ENCODE measurements around the gene TM4SF18. TPM values are rescaled to one million over a fixed set of nuclear protein-coding genes. Genes with fewer than 3 reads are reported as not detected.

The TM4SF18 gene
- total RNA-seq, 2 experiments from 2014 or later = not detected

GRCh38 chr3:149270180-149270579 lies 63.3 kb downstream of the TM4SF18 start:
- Histone ChIP-seq H3K36me3 (ENCODE audit: insufficient read depth, low read length) (no peaks in the 10 kb centered on the region), H3K4me3 (ENCODE audit: low read depth, low read length, poor library complexity, severe bottlenecking) (no peak overlapping the region), H3K9me3 (ENCODE audit: low read length) (no peaks in the 10 kb centered on the region), H3K4me1 (ENCODE audit: insufficient read depth, low read length, poor library complexity, severe bottlenecking) (peaks cover 11% of the 10 kb centered on the region), H2AFZ (ENCODE audit: low read length) (no peak overlapping the region), H3K4me2 (ENCODE audit: low read length) (no peak overlapping the region), H4K20me1 (ENCODE audit: insufficient read depth, low read length) (no peaks in the 10 kb centered on the region), H3K27ac (ENCODE audit: low read depth, low read length, poor library complexity, severe bottlenecking) (no peak overlapping the region), H3K9me2 (ENCODE audit: insufficient read depth, low read length) (no peaks in the 10 kb centered on the region), H3K79me2 (ENCODE audit: insufficient read depth, low read depth, low read length) (no peaks in the 10 kb centered on the region)
- ChIA-PET POLR2A (no interaction called here), CTCF (ENCODE audit: unreplicated experiment) (no interaction called here)
- intact Hi-C loops (cut with micrococcal nuclease; ENCODE audit: unreplicated experiment) = no loop called here
- DNase-seq (ENCODE audit: low spot score) = no peak
- TF ChIP-seq, protein P1, sequence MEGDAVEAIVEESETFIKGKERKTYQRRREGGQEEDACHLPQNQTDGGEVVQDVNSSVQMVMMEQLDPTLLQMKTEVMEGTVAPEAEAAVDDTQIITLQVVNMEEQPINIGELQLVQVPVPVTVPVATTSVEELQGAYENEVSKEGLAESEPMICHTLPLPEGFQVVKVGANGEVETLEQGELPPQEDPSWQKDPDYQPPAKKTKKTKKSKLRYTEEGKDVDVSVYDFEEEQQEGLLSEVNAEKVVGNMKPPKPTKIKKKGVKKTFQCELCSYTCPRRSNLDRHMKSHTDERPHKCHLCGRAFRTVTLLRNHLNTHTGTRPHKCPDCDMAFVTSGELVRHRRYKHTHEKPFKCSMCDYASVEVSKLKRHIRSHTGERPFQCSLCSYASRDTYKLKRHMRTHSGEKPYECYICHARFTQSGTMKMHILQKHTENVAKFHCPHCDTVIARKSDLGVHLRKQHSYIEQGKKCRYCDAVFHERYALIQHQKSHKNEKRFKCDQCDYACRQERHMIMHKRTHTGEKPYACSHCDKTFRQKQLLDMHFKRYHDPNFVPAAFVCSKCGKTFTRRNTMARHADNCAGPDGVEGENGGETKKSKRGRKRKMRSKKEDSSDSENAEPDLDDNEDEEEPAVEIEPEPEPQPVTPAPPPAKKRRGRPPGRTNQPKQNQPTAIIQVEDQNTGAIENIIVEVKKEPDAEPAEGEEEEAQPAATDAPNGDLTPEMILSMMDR (conservative IDR thresholded peaks at IDR 0.05; ENCODE audit: low read length) = no peak
- no peak for TF ChIP-seq EZH2phosphoT487 (IDR thresholded peaks at IDR 0.05; ENCODE audit: borderline replicate concordance, low read depth, low read length)
- BruUV-seq (replicated peaks) = no TSS peak

DNA sequence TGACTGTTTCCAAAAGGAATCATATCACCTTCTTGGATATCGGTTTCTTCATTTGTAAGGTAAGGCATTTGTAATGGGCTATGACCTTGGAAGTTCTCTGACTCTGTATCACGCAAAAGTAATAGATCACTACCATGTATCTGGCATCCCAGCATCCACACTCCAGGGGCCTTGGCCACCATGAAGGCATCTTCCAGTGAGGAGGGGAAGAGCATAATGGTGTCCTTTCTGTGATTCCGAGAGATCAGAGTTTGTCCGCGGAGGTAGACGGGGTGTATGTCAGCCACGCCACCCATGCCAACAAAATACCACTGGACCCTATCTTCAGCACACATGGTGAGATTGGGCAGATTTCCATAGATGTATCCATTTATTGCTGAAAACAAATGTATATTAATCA lies 63.7 kb downstream of the TM4SF18 start:
- no peaks in the 10 kb centered on the region for H3K36me3 ChIP-seq (ENCODE audit: insufficient read depth, low read length)
- H4K20me1 ChIP-seq (ENCODE audit: insufficient read depth, low read length) = no peaks in the 10 kb centered on the region
- POLR2A ChIA-PET = interaction anchor here (0.6 to 1.9 kb wide), 3 partner anchors 9 to 149 kb away, joined by 3 to 7 read pairs (median 3); no protein-coding TSS in a partner anchor
- intact Hi-C loops (cut with micrococcal nuclease; ENCODE audit: unreplicated experiment) = loop anchor here (5.0 kb wide), 1 partner anchor 77 kb away; no protein-coding TSS in a partner anchor
- no peak for TF ChIP-seq EZH2phosphoT487 (IDR thresholded peaks at IDR 0.05; ENCODE audit: borderline replicate concordance, low read depth, low read length)
- TF ChIP-seq, protein P1 (conservative IDR thresholded peaks at IDR 0.05; ENCODE audit: low read length) = no peak
- H3K4me3 ChIP-seq (ENCODE audit: low read depth, low read length, poor library complexity, severe bottlenecking) = no peak overlapping the region
- CTCF ChIA-PET (ENCODE audit: unreplicated experiment) = no interaction called here
- H3K4me2 ChIP-seq (ENCODE audit: low read length) = no peak overlapping the region
- peaks cover 11% of the 10 kb centered on the region for H3K4me1 ChIP-seq (ENCODE audit: insufficient read depth, low read length, poor library complexity, severe bottlenecking)
- no peaks in the 10 kb centered on the region for H3K9me3 ChIP-seq (ENCODE audit: low read length)
- BruUV-seq (replicated peaks) = no TSS peak
- H3K9me2 ChIP-seq (ENCODE audit: insufficient read depth, low read length) = no peaks in the 10 kb centered on the region
- no peaks in the 10 kb centered on the region for H3K79me2 ChIP-seq (ENCODE audit: insufficient read depth, low read depth, low read length)
- no peak overlapping the region for H2AFZ ChIP-seq (ENCODE audit: low read length)
- DNase-seq (ENCODE audit: low spot score) = no peak
- no peak overlapping the region for H3K27ac ChIP-seq (ENCODE audit: low read depth, low read length, poor library complexity, severe bottlenecking)

Other genes starting within 250 kb of the TM4SF18 start
- gene HLTF, start 247.1 kb downstream of the TM4SF18 start, total RNA-seq (2014; rRNA removed; shearing (Covaris generic)) = 97.5 and 106 TPM in 2 replicates
- 107 and 121 TPM in 2 replicates for gene HLTF, start 247.1 kb downstream of the TM4SF18 start, total RNA-seq (2022)
- 18.5 and 26.2 TPM in 2 replicates for gene HPS3, start 204.0 kb downstream of the TM4SF18 start, total RNA-seq (2014; rRNA removed; shearing (Covaris generic))
- 38.8 and 46.3 TPM in 2 replicates for gene HPS3, start 204.0 kb downstream of the TM4SF18 start, total RNA-seq (2022)
- not detected in 2 replicates for gene CP, start 111.8 kb downstream of the TM4SF18 start, total RNA-seq (2014; rRNA removed; shearing (Covaris generic))
- gene CP, start 111.8 kb downstream of the TM4SF18 start, total RNA-seq (2022) = not detected in 2 replicates
- not detected in 2 replicates for gene TM4SF1, start 44.0 kb upstream of the TM4SF18 start, total RNA-seq (2014; rRNA removed; shearing (Covaris generic))
- gene TM4SF1, start 44.0 kb upstream of the TM4SF18 start, total RNA-seq (2022) = not detected in 2 replicates
- gene TM4SF4, start 141.1 kb upstream of the TM4SF18 start, total RNA-seq (2014; rRNA removed; shearing (Covaris generic)) = not detected in 2 replicates
- gene TM4SF4, start 141.1 kb upstream of the TM4SF18 start, total RNA-seq (2022) = not detected in 2 replicates